ENCODE results near the gene FOXF1. TPM values are rescaled to one million over a fixed set of nuclear protein-coding genes. Genes with fewer than 3 reads are reported as not detected.

FOXF1 gene
- total and polyA plus RNA-seq, 2 of the 13 experiments (the other 11 are each of a cell fraction or from before 2014, with no cell fraction given), result not detected

GRCh38 chr16:86545954-86546637 lies 35.8 kb downstream of the FOXF1 start (continued):
- TF ChIP-seq, protein P1, sequence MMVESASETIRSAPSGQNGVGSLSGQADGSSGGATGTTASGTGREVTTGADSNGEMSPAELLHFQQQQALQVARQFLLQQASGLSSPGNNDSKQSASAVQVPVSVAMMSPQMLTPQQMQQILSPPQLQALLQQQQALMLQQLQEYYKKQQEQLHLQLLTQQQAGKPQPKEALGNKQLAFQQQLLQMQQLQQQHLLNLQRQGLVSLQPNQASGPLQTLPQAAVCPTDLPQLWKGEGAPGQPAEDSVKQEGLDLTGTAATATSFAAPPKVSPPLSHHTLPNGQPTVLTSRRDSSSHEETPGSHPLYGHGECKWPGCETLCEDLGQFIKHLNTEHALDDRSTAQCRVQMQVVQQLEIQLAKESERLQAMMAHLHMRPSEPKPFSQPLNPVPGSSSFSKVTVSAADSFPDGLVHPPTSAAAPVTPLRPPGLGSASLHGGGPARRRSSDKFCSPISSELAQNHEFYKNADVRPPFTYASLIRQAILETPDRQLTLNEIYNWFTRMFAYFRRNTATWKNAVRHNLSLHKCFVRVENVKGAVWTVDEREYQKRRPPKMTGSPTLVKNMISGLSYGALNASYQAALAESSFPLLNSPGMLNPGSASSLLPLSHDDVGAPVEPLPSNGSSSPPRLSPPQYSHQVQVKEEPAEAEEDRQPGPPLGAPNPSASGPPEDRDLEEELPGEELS (CRISPR knock-in tag; IDR thresholded peaks at IDR 0.05), result no peak
- no peak for TF ChIP-seq HMG20B (CRISPR knock-in tag; conservative IDR thresholded peaks at IDR 0.05)

GRCh38 chr16:86546638-86547013 lies 36.3 kb downstream of the FOXF1 start:
- Histone ChIP-seq H3K4me1 (ENCODE audit: insufficient read depth, low read length) (no peaks in the 10 kb centered on the region), H3K27me3 (ENCODE audit: control insufficient read depth in 1 of 2, insufficient read depth in 2 of 2, low read length in 2 of 2) (no peaks in the 10 kb centered on the region), H3K79me2 (ENCODE audit: insufficient read depth, low read length) (no peaks in the 10 kb centered on the region), H3K36me3 (replicated peaks in 1 of 2; ENCODE audit: control insufficient read depth in 1 of 2, insufficient read depth in 2 of 2, low read length in 2 of 2) (peaks cover 24 to 70% of the 10 kb centered on the region in 2 experiments), H2AFZ (ENCODE audit: low read length) (no peak overlapping the region), H3K27ac (ENCODE audit: extremely low read length, insufficient read depth, low read length) (no peak overlapping the region), H3K9ac (ENCODE audit: insufficient read depth, low read depth, low read length) (no peak overlapping the region), H3K9me3 (ENCODE audit: low read length) (no peaks in the 10 kb centered on the region), H3K4me3 (replicated peaks in 1 of 3; ENCODE audit: insufficient read depth in 1 of 3, low read depth in 2 of 3, low read length in 3 of 3) (no peak overlapping the region), H3K4me2 (ENCODE audit: low read depth, low read length) (no peak overlapping the region), H4K20me1 (ENCODE audit: insufficient read depth, low read length) (no peaks in the 10 kb centered on the region)
- no TSS peak for BruUV-seq (replicated peaks)
- in situ Hi-C loops (cut with HindIII; ENCODE audit: extremely low pct_ligation_motif_present, low pct_unique_long_range_greater_than_20kb), result no loop called here
- CTCF ChIA-PET (ENCODE audit: low intra/inter-chr PET ratio, low total read pairs), result no interaction called here
- FAIRE-seq (no peak), DNase-seq (ENCODE audit: low spot score) (no peak), ATAC-seq (no peak)
- intact Hi-C loops (cut with micrococcal nuclease; ENCODE audit: unreplicated experiment), result no loop called here
- WGBS (ENCODE audit: low lambda C conversion rate), result 90% methylated on average over 8 of the region's 8 CpGs
- POLR2A ChIA-PET, result no interaction called here
- TF ChIP-seq, protein P2, sequence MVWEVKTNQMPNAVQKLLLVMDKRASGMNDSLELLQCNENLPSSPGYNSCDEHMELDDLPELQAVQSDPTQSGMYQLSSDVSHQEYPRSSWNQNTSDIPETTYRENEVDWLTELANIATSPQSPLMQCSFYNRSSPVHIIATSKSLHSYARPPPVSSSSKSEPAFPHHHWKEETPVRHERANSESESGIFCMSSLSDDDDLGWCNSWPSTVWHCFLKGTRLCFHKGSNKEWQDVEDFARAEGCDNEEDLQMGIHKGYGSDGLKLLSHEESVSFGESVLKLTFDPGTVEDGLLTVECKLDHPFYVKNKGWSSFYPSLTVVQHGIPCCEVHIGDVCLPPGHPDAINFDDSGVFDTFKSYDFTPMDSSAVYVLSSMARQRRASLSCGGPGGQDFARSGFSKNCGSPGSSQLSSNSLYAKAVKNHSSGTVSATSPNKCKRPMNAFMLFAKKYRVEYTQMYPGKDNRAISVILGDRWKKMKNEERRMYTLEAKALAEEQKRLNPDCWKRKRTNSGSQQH (CRISPR knock-in tag; IDR thresholded peaks at IDR 0.05; ENCODE audit: low read depth), result no peak
- TF ChIP-seq MXI1 (IDR thresholded peaks at IDR 0.05; ENCODE audit: borderline replicate concordance, low read depth, low read length) (no peak), SATB2 (CRISPR knock-in tag; IDR thresholded peaks at IDR 0.05) (no peak), HOMEZ (CRISPR knock-in tag; IDR thresholded peaks at IDR 0.05; ENCODE audit: low read depth) (no peak), ZSCAN29 (CRISPR knock-in tag; conservative IDR thresholded peaks at IDR 0.05) (no peak), DBP (CRISPR knock-in tag; IDR thresholded peaks at IDR 0.05; ENCODE audit: not compliant biosample characterization) (no peak), NCOR1 (IDR thresholded peaks at IDR 0.05; ENCODE audit: borderline replicate concordance, low read length) (no peak)
- TF ChIP-seq, protein P3, sequence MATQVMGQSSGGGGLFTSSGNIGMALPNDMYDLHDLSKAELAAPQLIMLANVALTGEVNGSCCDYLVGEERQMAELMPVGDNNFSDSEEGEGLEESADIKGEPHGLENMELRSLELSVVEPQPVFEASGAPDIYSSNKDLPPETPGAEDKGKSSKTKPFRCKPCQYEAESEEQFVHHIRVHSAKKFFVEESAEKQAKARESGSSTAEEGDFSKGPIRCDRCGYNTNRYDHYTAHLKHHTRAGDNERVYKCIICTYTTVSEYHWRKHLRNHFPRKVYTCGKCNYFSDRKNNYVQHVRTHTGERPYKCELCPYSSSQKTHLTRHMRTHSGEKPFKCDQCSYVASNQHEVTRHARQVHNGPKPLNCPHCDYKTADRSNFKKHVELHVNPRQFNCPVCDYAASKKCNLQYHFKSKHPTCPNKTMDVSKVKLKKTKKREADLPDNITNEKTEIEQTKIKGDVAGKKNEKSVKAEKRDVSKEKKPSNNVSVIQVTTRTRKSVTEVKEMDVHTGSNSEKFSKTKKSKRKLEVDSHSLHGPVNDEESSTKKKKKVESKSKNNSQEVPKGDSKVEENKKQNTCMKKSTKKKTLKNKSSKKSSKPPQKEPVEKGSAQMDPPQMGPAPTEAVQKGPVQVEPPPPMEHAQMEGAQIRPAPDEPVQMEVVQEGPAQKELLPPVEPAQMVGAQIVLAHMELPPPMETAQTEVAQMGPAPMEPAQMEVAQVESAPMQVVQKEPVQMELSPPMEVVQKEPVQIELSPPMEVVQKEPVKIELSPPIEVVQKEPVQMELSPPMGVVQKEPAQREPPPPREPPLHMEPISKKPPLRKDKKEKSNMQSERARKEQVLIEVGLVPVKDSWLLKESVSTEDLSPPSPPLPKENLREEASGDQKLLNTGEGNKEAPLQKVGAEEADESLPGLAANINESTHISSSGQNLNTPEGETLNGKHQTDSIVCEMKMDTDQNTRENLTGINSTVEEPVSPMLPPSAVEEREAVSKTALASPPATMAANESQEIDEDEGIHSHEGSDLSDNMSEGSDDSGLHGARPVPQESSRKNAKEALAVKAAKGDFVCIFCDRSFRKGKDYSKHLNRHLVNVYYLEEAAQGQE (IDR thresholded peaks at IDR 0.05; ENCODE audit: borderline replicate concordance in 1 of 2, low read depth in 1 of 2, low read length in 2 of 2), result no peak
- TF ChIP-seq, protein P4, sequence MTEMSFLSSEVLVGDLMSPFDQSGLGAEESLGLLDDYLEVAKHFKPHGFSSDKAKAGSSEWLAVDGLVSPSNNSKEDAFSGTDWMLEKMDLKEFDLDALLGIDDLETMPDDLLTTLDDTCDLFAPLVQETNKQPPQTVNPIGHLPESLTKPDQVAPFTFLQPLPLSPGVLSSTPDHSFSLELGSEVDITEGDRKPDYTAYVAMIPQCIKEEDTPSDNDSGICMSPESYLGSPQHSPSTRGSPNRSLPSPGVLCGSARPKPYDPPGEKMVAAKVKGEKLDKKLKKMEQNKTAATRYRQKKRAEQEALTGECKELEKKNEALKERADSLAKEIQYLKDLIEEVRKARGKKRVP (CRISPR knock-in tag; IDR thresholded peaks at IDR 0.05), result no peak

All from HepG2 (cell line).